HCT116 (cell line): ENCODE data around the gene ARHGEF12.

ENCODE experiments used
- EGR1 ChIP-seq: IDR thresholded peaks from 2 replicates; pipeline ENCODE4 v1.6.1; 2012; ENCODE audit warnings: low read depth
- ELF1 ChIP-seq: IDR thresholded peaks from 2 replicates; pipeline ENCODE4 v1.6.1; 2012; ENCODE audit warnings: low read depth, borderline replicate concordance
- EZH2 ChIP-seq: fragments of 200-600 bp; sonication (generic); IDR thresholded peaks from 2 replicates; pipeline ENCODE4 v1.6.1; 2017; ENCODE audit warnings: antibody characterized with exemption, mixed run types
- EZH2phosphoT487 ChIP-seq: fragments of 200-600 bp; IDR thresholded peaks from 2 replicates; pipeline ENCODE4 v1.6.1; 2018; ENCODE audit warnings: antibody characterized with exemption, borderline replicate concordance
- POLR2A ChIP-seq: IDR thresholded peaks from 2 replicates; pipeline ENCODE4 v1.7.0; 2011; ENCODE audit warnings: borderline replicate concordance; ENCODE audit not compliant: insufficient read depth, insufficient read length; ENCODE audit errors: extremely low read depth
- REST ChIP-seq: IDR thresholded peaks from 2 replicates; pipeline ENCODE4 v1.6.1; 2012; ENCODE audit warnings: low read depth
- TCF7L2 ChIP-seq: IDR thresholded peaks from 2 replicates; pipeline ENCODE4 v1.7.0; 2011; ENCODE audit warnings: borderline replicate concordance, inconsistent platforms; ENCODE audit not compliant: insufficient read depth, insufficient read length; ENCODE audit errors: extremely low read depth
- YY1 ChIP-seq: IDR thresholded peaks from 2 replicates; pipeline ENCODE4 v1.6.1; 2011; ENCODE audit warnings: low read length, low read depth, moderate library complexity, mild to moderate bottlenecking; ENCODE audit not compliant: insufficient replicate concordance; ENCODE audit errors: extremely low read depth
- ZFX ChIP-seq: fragments of 450-650 bp; IDR thresholded peaks from 2 replicates; pipeline ENCODE4 v1.6.1; 2017
- TF ChIP-seq, protein P1 (sequence below), 3 experiments: fragments of 200-600 bp in 1 of 3; sonication (generic) in 1 of 3; IDR thresholded peaks in 2 of 3; conservative IDR thresholded peaks in 1 of 3; 2 replicates each; pipeline ENCODE4 v1.5.1; 2012 to 2017; ENCODE audit warnings: low read depth in 2 of 3, low read length in 2 of 3, antibody characterized with exemption in 1 of 3, borderline replicate concordance in 1 of 3, control low read depth in 1 of 3, mild to moderate bottlenecking in 1 of 3, mixed read lengths in 1 of 3, mixed run types in 1 of 3, moderate library complexity in 1 of 3; ENCODE audit not compliant: insufficient read depth in 1 of 3

- TF ChIP-seq, protein P1, sequence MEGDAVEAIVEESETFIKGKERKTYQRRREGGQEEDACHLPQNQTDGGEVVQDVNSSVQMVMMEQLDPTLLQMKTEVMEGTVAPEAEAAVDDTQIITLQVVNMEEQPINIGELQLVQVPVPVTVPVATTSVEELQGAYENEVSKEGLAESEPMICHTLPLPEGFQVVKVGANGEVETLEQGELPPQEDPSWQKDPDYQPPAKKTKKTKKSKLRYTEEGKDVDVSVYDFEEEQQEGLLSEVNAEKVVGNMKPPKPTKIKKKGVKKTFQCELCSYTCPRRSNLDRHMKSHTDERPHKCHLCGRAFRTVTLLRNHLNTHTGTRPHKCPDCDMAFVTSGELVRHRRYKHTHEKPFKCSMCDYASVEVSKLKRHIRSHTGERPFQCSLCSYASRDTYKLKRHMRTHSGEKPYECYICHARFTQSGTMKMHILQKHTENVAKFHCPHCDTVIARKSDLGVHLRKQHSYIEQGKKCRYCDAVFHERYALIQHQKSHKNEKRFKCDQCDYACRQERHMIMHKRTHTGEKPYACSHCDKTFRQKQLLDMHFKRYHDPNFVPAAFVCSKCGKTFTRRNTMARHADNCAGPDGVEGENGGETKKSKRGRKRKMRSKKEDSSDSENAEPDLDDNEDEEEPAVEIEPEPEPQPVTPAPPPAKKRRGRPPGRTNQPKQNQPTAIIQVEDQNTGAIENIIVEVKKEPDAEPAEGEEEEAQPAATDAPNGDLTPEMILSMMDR (IDR thresholded peaks at IDR 0.05 in 2 of 3, conservative IDR thresholded peaks at IDR 0.05 in 1 of 3; ENCODE audit: borderline replicate concordance in 1 of 3, insufficient read depth in 1 of 3, low read depth in 2 of 3, low read length in 2 of 3) = peak in 1 of 3 experiments; percentile 19; a peak in 1 of 6 replicates
- TF ChIP-seq EZH2phosphoT487 = no peak
- no peak for TF ChIP-seq POLR2A
- TF ChIP-seq YY1 = no peak
- no peak for TF ChIP-seq TCF7L2
- TF ChIP-seq ELF1 = no peak
- no peak for TF ChIP-seq REST
- peak; percentile 98 for TF ChIP-seq ZFX
- TF ChIP-seq EGR1 = no peak
- TF ChIP-seq EZH2 = no peak
Measured at GRCh38 chr11:120324932-120325810, 11.0 kb upstream of the ARHGEF12 start, which contains the start of gene TLCD5.
